ENCODE measurements around the gene CERS1.

DNA sequence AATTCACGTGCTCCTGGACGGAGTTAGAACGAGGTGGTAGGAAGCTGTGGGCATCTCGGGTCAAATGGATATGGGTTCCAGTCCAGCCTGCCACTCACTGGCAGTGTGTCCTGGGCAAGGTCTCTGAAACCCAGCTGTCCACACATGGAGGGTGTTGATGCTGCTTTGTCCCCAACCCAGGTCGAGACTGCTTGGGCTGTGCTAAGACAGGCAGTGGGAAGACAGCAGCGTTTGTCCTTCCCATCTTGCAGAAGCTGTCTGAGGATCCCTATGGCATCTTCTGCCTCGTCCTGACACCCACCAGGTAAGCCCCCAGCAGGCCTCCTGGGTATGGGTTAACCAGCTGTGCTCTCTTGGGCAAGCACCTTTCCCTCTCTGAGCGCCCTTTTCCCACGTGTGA lies 24.4 kb upstream of the CERS1 start:
- TF ChIP-seq POLR2A (IDR thresholded peaks at IDR 0.05; ENCODE audit: low read depth, low read length) (no peak), POU2F2 (IDR thresholded peaks at IDR 0.05; ENCODE audit: borderline replicate concordance, low read depth, low read length) (no peak), ZNF622 (IDR thresholded peaks at IDR 0.05) (no peak), TBL1XR1 (IDR thresholded peaks at IDR 0.05; ENCODE audit: low read depth, low read length) (no peak), SIN3A (IDR thresholded peaks at IDR 0.05; ENCODE audit: low read depth, low read length) (no peak), FOXM1 (IDR thresholded peaks at IDR 0.05; ENCODE audit: low read depth, low read length) (no peak), SP1 (IDR thresholded peaks at IDR 0.05; ENCODE audit: low read depth, low read length) (no peak), ZNF24 (IDR thresholded peaks at IDR 0.05) (no peak), KDM1A (IDR thresholded peaks at IDR 0.05; ENCODE audit: borderline replicate concordance) (no peak), ZSCAN29 (IDR thresholded peaks at IDR 0.05) (no peak)
- TF ChIP-seq, protein P1, sequence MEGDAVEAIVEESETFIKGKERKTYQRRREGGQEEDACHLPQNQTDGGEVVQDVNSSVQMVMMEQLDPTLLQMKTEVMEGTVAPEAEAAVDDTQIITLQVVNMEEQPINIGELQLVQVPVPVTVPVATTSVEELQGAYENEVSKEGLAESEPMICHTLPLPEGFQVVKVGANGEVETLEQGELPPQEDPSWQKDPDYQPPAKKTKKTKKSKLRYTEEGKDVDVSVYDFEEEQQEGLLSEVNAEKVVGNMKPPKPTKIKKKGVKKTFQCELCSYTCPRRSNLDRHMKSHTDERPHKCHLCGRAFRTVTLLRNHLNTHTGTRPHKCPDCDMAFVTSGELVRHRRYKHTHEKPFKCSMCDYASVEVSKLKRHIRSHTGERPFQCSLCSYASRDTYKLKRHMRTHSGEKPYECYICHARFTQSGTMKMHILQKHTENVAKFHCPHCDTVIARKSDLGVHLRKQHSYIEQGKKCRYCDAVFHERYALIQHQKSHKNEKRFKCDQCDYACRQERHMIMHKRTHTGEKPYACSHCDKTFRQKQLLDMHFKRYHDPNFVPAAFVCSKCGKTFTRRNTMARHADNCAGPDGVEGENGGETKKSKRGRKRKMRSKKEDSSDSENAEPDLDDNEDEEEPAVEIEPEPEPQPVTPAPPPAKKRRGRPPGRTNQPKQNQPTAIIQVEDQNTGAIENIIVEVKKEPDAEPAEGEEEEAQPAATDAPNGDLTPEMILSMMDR (IDR thresholded peaks at IDR 0.05 in 2 of 3, conservative IDR thresholded peaks at IDR 0.05 in 1 of 3; ENCODE audit: control insufficient read depth in 2 of 3, extremely low read depth in 1 of 3, insufficient read depth in 1 of 3, low read depth in 3 of 3, low read length in 3 of 3): no peak
- TF ChIP-seq, protein P2, sequence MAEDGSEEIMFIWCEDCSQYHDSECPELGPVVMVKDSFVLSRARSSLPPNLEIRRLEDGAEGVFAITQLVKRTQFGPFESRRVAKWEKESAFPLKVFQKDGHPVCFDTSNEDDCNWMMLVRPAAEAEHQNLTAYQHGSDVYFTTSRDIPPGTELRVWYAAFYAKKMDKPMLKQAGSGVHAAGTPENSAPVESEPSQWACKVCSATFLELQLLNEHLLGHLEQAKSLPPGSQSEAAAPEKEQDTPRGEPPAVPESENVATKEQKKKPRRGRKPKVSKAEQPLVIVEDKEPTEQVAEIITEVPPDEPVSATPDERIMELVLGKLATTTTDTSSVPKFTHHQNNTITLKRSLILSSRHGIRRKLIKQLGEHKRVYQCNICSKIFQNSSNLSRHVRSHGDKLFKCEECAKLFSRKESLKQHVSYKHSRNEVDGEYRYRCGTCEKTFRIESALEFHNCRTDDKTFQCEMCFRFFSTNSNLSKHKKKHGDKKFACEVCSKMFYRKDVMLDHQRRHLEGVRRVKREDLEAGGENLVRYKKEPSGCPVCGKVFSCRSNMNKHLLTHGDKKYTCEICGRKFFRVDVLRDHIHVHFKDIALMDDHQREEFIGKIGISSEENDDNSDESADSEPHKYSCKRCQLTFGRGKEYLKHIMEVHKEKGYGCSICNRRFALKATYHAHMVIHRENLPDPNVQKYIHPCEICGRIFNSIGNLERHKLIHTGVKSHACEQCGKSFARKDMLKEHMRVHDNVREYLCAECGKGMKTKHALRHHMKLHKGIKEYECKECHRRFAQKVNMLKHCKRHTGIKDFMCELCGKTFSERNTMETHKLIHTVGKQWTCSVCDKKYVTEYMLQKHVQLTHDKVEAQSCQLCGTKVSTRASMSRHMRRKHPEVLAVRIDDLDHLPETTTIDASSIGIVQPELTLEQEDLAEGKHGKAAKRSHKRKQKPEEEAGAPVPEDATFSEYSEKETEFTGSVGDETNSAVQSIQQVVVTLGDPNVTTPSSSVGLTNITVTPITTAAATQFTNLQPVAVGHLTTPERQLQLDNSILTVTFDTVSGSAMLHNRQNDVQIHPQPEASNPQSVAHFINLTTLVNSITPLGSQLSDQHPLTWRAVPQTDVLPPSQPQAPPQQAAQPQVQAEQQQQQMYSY (CRISPR knock-in tag; IDR thresholded peaks at IDR 0.05): no peak
- TF ChIP-seq, protein P3, sequence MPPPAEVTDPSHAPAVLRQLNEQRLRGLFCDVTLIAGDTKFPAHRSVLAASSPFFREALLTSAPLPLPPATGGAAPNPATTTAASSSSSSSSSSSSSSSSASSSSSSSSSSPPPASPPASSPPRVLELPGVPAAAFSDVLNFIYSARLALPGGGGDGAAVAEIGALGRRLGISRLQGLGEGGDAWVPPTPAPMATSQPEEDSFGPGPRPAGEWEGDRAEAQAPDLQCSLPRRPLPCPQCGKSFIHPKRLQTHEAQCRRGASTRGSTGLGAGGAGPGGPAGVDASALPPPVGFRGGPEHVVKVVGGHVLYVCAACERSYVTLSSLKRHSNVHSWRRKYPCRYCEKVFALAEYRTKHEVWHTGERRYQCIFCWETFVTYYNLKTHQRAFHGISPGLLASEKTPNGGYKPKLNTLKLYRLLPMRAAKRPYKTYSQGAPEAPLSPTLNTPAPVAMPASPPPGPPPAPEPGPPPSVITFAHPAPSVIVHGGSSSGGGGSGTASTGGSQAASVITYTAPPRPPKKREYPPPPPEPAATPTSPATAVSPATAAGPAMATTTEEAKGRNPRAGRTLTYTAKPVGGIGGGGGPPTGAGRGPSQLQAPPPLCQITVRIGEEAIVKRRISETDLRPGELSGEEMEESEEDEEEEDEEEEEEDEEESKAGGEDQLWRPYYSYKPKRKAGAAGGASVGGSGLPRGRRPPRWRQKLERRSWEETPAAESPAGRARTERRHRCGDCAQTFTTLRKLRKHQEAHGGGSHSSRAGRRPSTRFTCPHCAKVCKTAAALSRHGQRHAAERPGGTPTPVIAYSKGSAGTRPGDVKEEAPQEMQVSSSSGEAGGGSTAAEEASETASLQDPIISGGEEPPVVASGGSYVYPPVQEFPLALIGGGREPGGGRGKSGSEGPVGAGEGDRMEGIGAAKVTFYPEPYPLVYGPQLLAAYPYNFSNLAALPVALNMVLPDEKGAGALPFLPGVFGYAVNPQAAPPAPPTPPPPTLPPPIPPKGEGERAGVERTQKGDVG (CRISPR knock-in tag; IDR thresholded peaks at IDR 0.05): no peak
